ENCODE measurements around the gene KCNK17.

Gene KCNK17

DNA sequence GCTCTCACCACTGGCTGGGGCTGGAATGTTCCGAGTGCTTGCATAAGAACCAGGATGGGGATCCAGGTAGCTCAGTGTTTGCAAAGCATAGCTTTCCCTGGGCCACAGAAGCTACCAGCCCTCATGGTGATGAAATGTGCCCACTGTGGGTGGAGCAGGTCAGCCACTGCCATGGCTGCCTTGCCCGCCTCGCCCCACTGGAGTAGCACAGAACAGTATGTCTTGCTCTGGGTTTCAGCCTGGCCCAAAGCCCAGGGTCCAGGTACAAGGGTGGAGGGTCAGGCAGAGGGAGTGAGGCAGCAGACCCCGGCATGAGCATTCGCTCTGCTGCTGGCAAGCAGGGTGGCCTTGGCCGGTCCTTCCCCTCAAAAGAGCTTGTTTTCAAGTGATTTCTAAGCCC is 34.7 kb downstream of the KCNK17 start:
- DNase-seq (ENCODE audit: low read depth, low spot score), result no peak
- no peak overlapping the region for H3K4me3 ChIP-seq (ENCODE audit: low read length)

DNA sequence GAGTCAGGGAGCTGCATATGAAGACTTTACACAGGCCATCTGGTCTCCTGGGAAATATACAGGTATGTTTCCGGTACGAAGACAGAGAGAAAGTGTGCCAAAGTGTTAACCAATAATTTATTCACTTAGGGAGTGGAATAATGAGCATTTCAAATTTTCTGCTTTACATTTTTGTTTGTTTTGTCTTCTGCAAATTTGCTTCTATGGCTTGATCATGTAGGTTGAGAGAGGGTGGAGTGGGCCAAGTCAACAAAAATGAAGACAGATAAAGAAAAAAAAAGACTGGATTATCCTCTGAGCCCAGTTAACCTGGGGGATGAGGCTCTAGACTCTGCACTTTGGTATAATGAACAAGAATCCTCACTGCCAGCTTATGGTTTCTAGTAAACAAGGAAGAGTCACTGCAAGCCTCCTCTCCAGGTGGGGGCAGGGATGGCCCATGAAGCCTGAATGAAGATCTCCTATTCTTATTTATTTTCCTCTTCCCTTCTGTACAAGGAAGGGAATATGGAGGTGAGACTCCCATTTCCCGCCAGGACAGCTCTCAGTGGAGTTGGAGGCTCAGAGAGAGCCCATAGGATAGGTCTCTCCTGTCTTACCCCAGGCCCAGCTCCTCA is 37.7 kb downstream of the KCNK17 start:
- no peak for DNase-seq (ENCODE audit: low read depth, low spot score)
- no peak overlapping the region for H3K4me3 ChIP-seq (ENCODE audit: low read length)

DNA sequence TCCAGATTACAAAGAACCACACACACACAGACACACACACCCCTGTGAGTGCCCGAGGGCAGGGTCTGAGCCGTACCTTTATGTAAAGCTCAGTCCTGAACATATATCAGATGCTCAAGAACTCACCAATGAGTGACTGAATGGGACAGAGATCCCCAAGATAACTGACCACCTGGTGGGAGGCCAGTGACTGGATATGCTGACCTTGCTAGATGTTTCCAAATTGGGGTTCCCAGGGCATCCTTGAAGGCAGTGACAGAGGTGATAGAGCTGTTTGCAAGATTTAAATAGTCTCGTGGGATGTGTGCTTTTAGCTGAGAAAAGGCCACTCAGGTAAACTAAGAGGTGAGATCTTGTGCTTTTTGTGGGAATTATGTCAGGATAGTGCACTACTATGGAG is 39.3 kb downstream of the KCNK17 start:
- no peak for DNase-seq (ENCODE audit: low read depth, low spot score)

DNA sequence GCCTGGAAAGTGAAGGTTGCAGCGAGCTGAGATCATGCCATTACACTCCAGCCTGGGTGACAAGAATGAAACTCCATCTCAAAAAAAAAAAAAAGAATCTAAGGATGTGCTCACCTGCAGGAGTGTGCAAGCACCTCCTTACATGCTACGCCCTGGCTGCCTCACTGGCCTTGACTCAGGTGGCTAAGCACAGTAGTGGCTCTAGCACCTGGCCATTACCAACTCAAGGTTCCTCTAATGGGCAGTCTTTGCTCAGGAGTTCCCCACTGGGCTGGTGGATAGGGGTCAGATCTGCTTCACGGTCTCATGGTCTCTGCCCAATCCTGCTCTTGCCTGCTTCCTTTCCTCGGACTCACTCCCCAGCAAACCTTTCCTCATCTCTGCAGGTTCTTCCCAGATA is 39.7 kb downstream of the KCNK17 start:
- no peak for DNase-seq (ENCODE audit: low read depth, low spot score)

More for the DNA sequence above, 39.3 kb downstream of the KCNK17 start:
- no peak overlapping the region for H3K4me3 ChIP-seq (ENCODE audit: low read length)

DNA sequence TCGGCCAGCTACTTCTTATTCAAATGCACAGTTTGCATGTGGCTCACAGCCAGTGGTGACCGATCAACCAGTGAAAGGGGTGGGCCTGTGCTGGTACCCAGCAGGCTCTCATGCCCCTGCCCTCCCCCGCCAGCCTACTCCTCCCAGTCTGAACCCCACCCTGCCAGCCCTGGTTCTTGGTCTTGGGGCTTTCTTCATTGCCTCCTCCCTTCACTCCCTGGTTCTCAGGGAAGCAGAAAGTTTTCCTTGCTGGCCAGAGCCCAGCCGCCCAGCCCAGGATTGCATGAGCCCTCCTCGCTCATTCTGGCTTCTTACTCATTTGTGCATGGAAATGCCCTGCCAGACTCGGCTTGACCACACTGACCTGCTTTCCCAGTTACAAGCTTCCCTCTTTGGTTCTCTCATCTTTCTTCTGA is 40.8 kb downstream of the KCNK17 start:
- no peak for DNase-seq (ENCODE audit: low read depth, low spot score)

More for the DNA sequence above, 39.7 kb downstream of the KCNK17 start:
- H3K4me3 ChIP-seq (ENCODE audit: low read length), result no peak overlapping the region

GRCh38 chr6:39269961-39270360 is 44.3 kb downstream of the KCNK17 start:
- no peak overlapping the region for H3K4me3 ChIP-seq (ENCODE audit: low read length)
- no peak for DNase-seq (ENCODE audit: low read depth, low spot score)

More for the DNA sequence above, 40.8 kb downstream of the KCNK17 start:
- no peak overlapping the region for H3K4me3 ChIP-seq (ENCODE audit: low read length)

- no peak overlapping the region for H3K4me3 ChIP-seq (ENCODE audit: low read length)
- DNase-seq (ENCODE audit: low read depth, low spot score), result no peak
These were observed 45.5 kb downstream of the KCNK17 start for GRCh38 chr6:39268721-39269120.

- no peak overlapping the region for H3K4me3 ChIP-seq (ENCODE audit: low read length)
- peak; percentile 42 for DNase-seq (ENCODE audit: low read depth, low spot score)
These were observed 46.0 kb downstream of the KCNK17 start for GRCh38 chr6:39268171-39268570.

GRCh38 chr6:39266782-39267355 is 47.4 kb downstream of the KCNK17 start:
- H3K4me3 ChIP-seq (ENCODE audit: low read length), result no peak overlapping the region
- DNase-seq (ENCODE audit: low read depth, low spot score), result no peak

- H3K4me3 ChIP-seq (ENCODE audit: low read length), result no peak overlapping the region
- no peak for DNase-seq (ENCODE audit: low read depth, low spot score)
These were observed 47.8 kb downstream of the KCNK17 start for GRCh38 chr6:39266375-39266774.

DNA sequence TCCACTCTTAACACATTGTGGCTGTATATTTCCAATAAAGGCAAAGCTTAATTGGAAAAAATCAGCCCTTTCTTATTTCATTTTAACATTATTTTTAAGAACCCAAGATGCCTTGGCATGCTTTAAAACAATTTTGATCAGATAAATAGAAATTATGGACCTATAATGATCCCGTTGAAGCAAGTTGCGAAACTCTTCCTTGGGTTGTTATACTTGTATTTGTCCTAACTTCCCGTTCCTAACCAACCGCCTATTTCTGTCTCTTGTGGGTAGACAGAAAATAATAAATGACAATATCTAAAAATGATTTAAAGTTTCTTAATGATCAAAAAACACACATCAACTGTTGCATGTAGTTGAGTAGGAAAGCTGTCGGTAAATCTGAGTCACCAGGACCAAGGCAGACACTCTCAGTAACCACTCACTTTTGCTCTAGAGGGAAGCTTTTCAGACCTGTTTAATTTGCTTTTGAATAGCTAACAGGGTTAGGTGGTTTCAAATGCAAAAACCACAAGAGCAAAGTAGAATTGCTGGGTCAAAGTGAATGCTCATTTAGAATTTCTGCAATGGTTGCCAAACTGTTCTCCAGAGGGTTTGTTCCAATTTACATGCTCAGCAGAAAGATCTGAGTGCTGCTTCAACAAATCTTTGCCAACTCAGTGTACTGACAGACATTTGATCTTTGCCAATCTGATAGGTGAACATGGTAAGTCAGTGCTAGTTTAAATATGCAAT is 50.7 kb downstream of the KCNK17 start:
- DNase-seq (ENCODE audit: low read depth, low spot score), result peak; percentile 20

DNA sequence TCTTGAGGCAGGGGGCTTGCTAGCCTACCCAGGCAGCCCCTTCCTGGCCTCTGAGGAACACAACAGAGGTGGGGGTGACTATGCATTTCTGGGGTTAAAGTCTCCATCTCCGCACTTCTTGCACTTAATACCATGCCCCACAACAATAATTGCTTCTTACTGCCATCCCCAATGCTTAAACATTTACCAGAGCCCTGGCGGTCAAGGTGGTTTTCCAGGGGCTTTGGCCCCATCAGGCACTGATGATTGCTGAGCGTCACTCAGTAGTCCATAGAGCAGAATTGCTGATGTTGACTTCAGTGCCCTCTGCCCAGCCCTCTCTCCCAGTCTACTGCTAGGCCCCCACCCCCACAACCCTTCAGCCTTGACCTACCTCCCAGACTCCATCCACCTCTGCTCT is 52.5 kb downstream of the KCNK17 start:
- no peak for DNase-seq (ENCODE audit: low read depth, low spot score)

More for the DNA sequence above, 50.7 kb downstream of the KCNK17 start:
- no peak overlapping the region for H3K4me3 ChIP-seq (ENCODE audit: low read length)

GRCh38 chr6:39260953-39261352 is 53.3 kb downstream of the KCNK17 start:
- no peak overlapping the region for H3K4me3 ChIP-seq (ENCODE audit: low read length)
- DNase-seq (ENCODE audit: low read depth, low spot score), result no peak

More for the DNA sequence above, 52.5 kb downstream of the KCNK17 start:
- no peak overlapping the region for H3K4me3 ChIP-seq (ENCODE audit: low read length)

- no peak for DNase-seq (ENCODE audit: low read depth, low spot score)
- no peak overlapping the region for H3K4me3 ChIP-seq (ENCODE audit: low read length)
These were observed 53.8 kb downstream of the KCNK17 start for GRCh38 chr6:39260456-39260855.

GRCh38 chr6:39256294-39256940 is 57.8 kb downstream of the KCNK17 start:
- H3K4me3 ChIP-seq (ENCODE audit: low read length), result no peak overlapping the region
- DNase-seq (ENCODE audit: low read depth, low spot score), result peak; percentile 4

DNA sequence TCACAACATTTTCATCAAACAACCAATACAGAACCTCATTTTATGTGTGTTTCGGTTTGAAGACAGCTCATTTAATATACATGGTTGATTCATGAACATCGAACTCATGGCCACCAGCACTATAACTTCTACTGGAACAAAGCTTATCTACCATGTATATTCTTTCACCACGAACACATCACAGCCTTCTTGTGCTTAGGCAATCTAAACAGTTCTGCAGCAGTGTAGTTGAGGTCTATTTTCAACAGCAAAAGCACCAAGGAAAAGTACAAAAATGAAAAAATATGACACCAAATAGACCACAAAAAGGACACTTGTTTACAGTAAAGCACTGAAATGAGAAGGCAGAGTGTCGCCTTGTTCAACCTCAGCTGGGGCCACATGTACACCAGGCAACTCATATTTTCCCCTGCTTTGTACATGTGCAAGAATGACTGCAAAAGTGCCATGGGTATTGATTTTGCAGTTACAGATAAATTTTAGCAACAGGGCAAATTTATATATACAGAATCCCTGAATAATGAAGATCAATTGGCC is 59.2 kb downstream of the KCNK17 start:
- H3K4me3 ChIP-seq (ENCODE audit: low read length), result no peak overlapping the region
- no peak for DNase-seq (ENCODE audit: low read depth, low spot score)

- DNase-seq (ENCODE audit: low read depth, low spot score), result no peak
- no peak overlapping the region for H3K4me3 ChIP-seq (ENCODE audit: low read length)
These were observed 62.8 kb downstream of the KCNK17 start for GRCh38 chr6:39251406-39251805.

DNA sequence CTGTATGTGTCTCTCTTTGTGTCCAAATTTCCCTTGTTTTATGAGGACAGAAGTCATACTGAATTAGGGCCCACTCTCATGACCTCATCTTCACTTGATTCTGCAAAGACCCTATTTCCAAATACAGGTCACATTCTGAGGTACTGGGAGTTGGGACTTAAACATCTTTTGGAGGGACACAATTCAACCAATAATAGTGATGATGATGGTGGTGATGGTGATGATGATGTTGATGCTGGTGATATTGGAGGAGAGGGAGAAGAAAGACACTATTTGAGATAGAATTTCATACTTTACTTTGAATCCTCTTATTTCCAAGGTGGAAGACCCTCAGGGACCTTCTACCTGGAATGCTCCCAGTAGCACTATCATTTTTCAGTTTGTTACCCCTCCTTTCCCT is 63.7 kb downstream of the KCNK17 start:
- no peak overlapping the region for H3K4me3 ChIP-seq (ENCODE audit: low read length)
- DNase-seq (ENCODE audit: low read depth, low spot score), result no peak

DNA sequence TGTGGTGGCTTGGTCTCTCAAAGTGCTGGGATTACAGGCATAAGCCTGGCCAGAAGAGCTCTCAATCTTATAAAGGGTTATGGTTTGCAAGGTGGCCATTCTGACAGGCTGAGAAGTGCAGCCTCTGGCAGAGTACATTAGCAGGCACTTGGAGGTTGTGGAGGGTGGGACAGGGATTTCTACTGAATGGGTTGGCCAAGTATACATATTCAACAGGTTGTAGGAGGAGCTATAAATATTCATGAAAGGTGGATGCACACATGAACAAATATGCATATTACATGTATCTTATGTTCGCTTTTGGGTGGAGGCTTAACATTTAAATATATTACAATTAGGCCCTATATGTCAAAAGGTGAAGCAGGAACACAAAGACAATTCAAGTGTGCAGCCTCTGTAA is 64.9 kb downstream of the KCNK17 start:
- no peak for DNase-seq (ENCODE audit: low read depth, low spot score)
- no peak overlapping the region for H3K4me3 ChIP-seq (ENCODE audit: low read length)

Data from Jurkat, Clone E6-1 (cell line).